HEK293T (cell line): ENCODE measurements around the gene PTTG1.

Source experiments
- CTCF ChIA-PET: fragments of 350-600 bp; formaldehyde crosslinking; extraction: SDS; loops from one replicate; lab custom pipeline; 2021; ENCODE audit warnings: antibody characterized with exemption, inconsistent platforms; lab: Yijun Ruan, JAX
- POLR2A ChIA-PET: fragments of 350-600 bp; formaldehyde crosslinking; extraction: SDS; loops from one replicate; lab custom pipeline; 2020; ENCODE audit warnings: antibody characterized with exemption, inconsistent platforms; lab: Yijun Ruan, JAX
- DNase-seq: peaks from one replicate; pipeline ENCODE4 v3.0.0; 2012; ENCODE audit warnings: mixed read lengths; ENCODE audit errors: extremely low spot score
- ARNT ChIP-seq: fragments of 450-650 bp; IDR thresholded peaks from 2 replicates; pipeline ENCODE4 v1.6.1; 2017; ENCODE audit warnings: mild to moderate bottlenecking
- BHLHE40 ChIP-seq: fragments of 450-650 bp; IDR thresholded peaks from 2 replicates; pipeline ENCODE4 v1.6.1; 2016; ENCODE audit warnings: mild to moderate bottlenecking, moderate library complexity, borderline replicate concordance
- CTBP1 ChIP-seq: fragments of 450-650 bp; IDR thresholded peaks from 2 replicates; pipeline ENCODE4 v1.6.1; 2016; ENCODE audit warnings: borderline replicate concordance
- ELF4 ChIP-seq: fragments of 450-650 bp; IDR thresholded peaks from 2 replicates; pipeline ENCODE4 v1.6.1; 2017; ENCODE audit warnings: antibody characterized with exemption
- FOXA1 ChIP-seq: fragments of 450-650 bp; IDR thresholded peaks from 2 replicates; pipeline ENCODE4 v1.6.1; 2016; ENCODE audit warnings: mild to moderate bottlenecking
- FOXK2 ChIP-seq: fragments of 450-650 bp; IDR thresholded peaks from 2 replicates; pipeline ENCODE4 v1.6.1; 2016; ENCODE audit warnings: mild to moderate bottlenecking
- FOXM1 ChIP-seq: fragments of 450-650 bp; IDR thresholded peaks from 2 replicates; pipeline ENCODE4 v1.6.1; 2017; ENCODE audit warnings: mild to moderate bottlenecking, borderline replicate concordance
- HDGF ChIP-seq: fragments of 450-650 bp; IDR thresholded peaks from 2 replicates; pipeline ENCODE4 v1.6.1; 2017; ENCODE audit warnings: antibody characterized with exemption, borderline replicate concordance
- L3MBTL2 ChIP-seq: fragments of 450-650 bp; conservative IDR thresholded peaks from 2 replicates; pipeline ENCODE4 v1.6.1; 2016; ENCODE audit warnings: mild to moderate bottlenecking
- LEF1 ChIP-seq: fragments of 450-650 bp; IDR thresholded peaks from 2 replicates; pipeline ENCODE4 v1.6.1; 2017; ENCODE audit warnings: mild to moderate bottlenecking, borderline replicate concordance
- NFRKB ChIP-seq: fragments of 450-650 bp; IDR thresholded peaks from 2 replicates; pipeline ENCODE4 v1.6.1; 2016; ENCODE audit warnings: mild to moderate bottlenecking, moderate library complexity
- SP1 ChIP-seq: fragments of 450-650 bp; IDR thresholded peaks from 2 replicates; pipeline ENCODE4 v1.6.1; 2017
- SUZ12 ChIP-seq: fragments of 450-650 bp; IDR thresholded peaks from 2 replicates; pipeline ENCODE4 v1.6.1; 2016; ENCODE audit warnings: mild to moderate bottlenecking
- TARDBP ChIP-seq: fragments of 450-650 bp; IDR thresholded peaks from 2 replicates; pipeline ENCODE4 v1.6.1; 2016
- ZNF384 ChIP-seq: fragments of 450-650 bp; IDR thresholded peaks from 2 replicates; pipeline ENCODE4 v1.6.1; 2016
- TF ChIP-seq, protein P1 (sequence below): fragments of 450-650 bp; IDR thresholded peaks from 2 replicates; pipeline ENCODE4 v1.6.1; 2016

Gene PTTG1

DNA sequence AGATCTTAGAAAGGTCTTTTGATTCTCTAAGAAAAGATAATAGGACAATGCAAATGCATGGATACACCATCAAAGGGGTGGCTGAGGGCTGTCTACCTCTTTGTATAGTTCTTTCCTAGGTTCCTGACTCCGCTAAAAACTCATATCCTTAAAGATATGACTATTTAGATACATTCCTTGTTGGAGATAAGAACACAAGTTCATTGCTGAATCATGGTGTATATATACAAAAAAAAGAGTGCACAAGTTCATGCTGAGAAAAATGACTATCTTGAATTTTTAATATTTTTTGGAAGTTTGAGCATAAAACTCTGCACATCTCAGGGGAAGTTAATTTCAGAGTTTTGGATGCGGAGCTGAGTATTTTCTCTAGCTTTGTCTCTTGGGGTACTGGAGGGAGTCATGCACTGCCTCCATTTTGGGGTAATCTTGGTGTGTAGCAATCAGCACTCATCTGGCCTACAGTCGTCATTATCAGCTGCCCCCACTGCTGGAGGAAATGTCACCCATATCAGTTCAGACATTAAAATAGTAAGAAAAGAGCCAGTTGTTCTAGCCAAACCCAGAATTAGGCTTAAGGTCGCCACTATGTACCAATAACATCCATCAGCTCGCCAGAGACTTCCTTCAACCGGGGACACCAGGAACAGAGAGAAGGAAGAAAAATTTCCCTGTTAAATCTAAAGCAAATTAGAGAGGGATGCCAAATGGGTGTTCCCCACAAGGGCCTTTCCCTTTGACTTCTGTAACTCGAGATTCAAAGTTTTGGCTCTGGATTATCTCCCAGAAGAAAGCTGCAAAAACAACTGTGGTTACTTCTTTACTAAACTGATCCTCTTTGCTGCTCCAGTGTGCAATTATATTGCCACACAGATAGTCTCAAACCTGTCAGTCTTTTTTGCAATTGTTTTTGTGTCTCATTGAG is 49.0 kb downstream of the PTTG1 start:
- CTCF ChIA-PET, result interaction anchor here (0.6 kb wide), 1 partner anchor 32 kb away, joined by 3 read pairs; no protein-coding TSS in a partner anchor
- TF ChIP-seq LEF1, result no peak
- no peak for TF ChIP-seq TARDBP
- no peak for TF ChIP-seq L3MBTL2
- no peak for TF ChIP-seq SUZ12
- TF ChIP-seq ARNT, result no peak
- TF ChIP-seq FOXM1, result no peak
- TF ChIP-seq HDGF, result no peak
- no peak for TF ChIP-seq ZNF384
- no peak for TF ChIP-seq NFRKB
- no peak for TF ChIP-seq SP1
- TF ChIP-seq, protein P1, sequence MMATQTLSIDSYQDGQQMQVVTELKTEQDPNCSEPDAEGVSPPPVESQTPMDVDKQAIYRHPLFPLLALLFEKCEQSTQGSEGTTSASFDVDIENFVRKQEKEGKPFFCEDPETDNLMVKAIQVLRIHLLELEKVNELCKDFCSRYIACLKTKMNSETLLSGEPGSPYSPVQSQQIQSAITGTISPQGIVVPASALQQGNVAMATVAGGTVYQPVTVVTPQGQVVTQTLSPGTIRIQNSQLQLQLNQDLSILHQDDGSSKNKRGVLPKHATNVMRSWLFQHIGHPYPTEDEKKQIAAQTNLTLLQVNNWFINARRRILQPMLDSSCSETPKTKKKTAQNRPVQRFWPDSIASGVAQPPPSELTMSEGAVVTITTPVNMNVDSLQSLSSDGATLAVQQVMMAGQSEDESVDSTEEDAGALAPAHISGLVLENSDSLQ, result no peak
- no peak for TF ChIP-seq CTBP1
- TF ChIP-seq FOXA1, result no peak
- TF ChIP-seq FOXK2, result no peak
- TF ChIP-seq BHLHE40, result no peak
- TF ChIP-seq ELF4, result no peak
- no peak for DNase-seq
- POLR2A ChIA-PET, result no interaction called here

DNA sequence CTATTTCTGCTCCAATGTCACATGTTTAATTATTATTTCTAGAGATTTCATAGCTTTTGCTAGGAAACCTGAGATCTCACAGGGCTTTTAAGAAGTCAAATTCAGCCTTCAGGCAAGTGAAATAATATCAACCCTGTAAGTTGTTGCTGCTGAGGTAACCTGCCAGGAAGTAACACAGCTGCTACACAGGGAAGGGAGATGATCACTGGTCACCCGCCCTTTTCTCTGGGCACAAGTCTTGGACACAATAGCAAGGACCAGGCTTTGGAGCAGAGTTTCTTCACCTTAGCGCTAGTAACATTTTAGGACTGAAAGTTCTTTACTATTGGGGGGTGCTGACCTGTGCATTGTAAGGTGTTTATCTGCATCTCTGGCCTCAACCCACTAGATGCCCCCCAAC is 50.1 kb downstream of the PTTG1 start:
- POLR2A ChIA-PET, result no interaction called here
- TF ChIP-seq BHLHE40 (no peak), NFRKB (no peak), FOXM1 (no peak), ARNT (no peak), HDGF (no peak), FOXK2 (no peak)
- DNase-seq, result no peak
- CTCF ChIA-PET, result no interaction called here

DNA sequence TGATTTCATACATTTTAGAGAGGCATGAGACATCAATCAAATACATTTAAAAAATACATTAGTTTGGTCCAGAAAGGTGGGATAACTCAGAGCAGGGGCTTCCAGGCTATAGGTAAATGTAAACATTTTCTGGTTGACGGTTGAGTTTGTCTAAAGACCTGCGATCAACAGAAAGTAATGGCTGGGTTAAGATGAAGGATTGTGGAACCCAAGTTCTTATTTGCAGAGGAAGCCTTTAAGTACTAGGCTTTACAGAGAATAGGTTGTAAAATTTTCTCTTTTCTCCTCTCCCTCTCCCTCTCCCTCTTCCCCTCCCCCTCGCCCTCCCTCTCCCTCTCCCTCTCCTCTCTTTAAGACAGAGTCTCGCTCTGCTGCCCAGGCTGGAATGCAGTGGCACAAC is 50.8 kb downstream of the PTTG1 start:
- no peak for DNase-seq
- ChIA-PET POLR2A (no interaction called here), CTCF (no interaction called here)
- TF ChIP-seq BHLHE40, result no peak
- no peak for TF ChIP-seq L3MBTL2
- TF ChIP-seq ZNF384, result no peak
- TF ChIP-seq NFRKB, result no peak
- TF ChIP-seq, protein P1, result no peak
- TF ChIP-seq FOXK2, result no peak
- no peak for TF ChIP-seq HDGF
- no peak for TF ChIP-seq FOXA1
- no peak for TF ChIP-seq FOXM1
- no peak for TF ChIP-seq SUZ12
- TF ChIP-seq ELF4, result no peak
- TF ChIP-seq SP1, result no peak
- TF ChIP-seq CTBP1, result no peak

GRCh38 chr5:160473681-160474080 is 52.0 kb downstream of the PTTG1 start:
- ChIA-PET CTCF (no interaction called here), POLR2A (no interaction called here)
- TF ChIP-seq TARDBP (no peak), L3MBTL2 (no peak), ZNF384 (no peak), FOXM1 (no peak), BHLHE40 (no peak), ARNT (no peak), FOXA1 (no peak), SUZ12 (no peak), CTBP1 (no peak), HDGF (no peak)
- TF ChIP-seq, protein P1, result no peak
- no peak for DNase-seq

GRCh38 chr5:160474084-160474483 is 52.4 kb downstream of the PTTG1 start:
- ChIA-PET CTCF (no interaction called here), POLR2A (no interaction called here)
- no peak for TF ChIP-seq BHLHE40
- no peak for TF ChIP-seq ARNT
- no peak for TF ChIP-seq HDGF
- no peak for TF ChIP-seq NFRKB
- TF ChIP-seq SUZ12, result no peak
- TF ChIP-seq LEF1, result no peak
- TF ChIP-seq ELF4, result no peak
- no peak for TF ChIP-seq ZNF384
- TF ChIP-seq, protein P1, result no peak
- TF ChIP-seq SP1, result no peak
- TF ChIP-seq FOXA1, result no peak
- no peak for TF ChIP-seq L3MBTL2
- no peak for TF ChIP-seq FOXM1
- no peak for TF ChIP-seq FOXK2
- TF ChIP-seq CTBP1, result no peak
- TF ChIP-seq TARDBP, result no peak
- DNase-seq, result no peak
